ENCODE data around the gene TCF25. TPM values are rescaled to one million over a fixed set of nuclear protein-coding genes. Genes with fewer than 3 reads are reported as not detected.

Gene TCF25
- total RNA-seq, 1 experiment from 2014 or later: 345 TPM

- POLR2A ChIA-PET: no interaction called here
- no TSS peak for BruUV-seq (replicated peaks)
- intact Hi-C loops (cut with micrococcal nuclease): no loop called here
- Histone ChIP-seq H3K9ac (ENCODE audit: low read length) (no peak overlapping the region), H3K27ac (ENCODE audit: low read depth, low read length) (no peak overlapping the region), H3K4me1 (ENCODE audit: control insufficient read depth in 1 of 2, insufficient read depth in 2 of 2, low read length in 2 of 2) (peaks cover 4 to 11% of the 10 kb centered on the region in 2 experiments; a peak in 3 of 4 replicates), H3K9me3 (ENCODE audit: control insufficient read depth in 1 of 2, insufficient read depth in 1 of 2, low read depth in 1 of 2, low read length in 2 of 2) (no peaks in the 10 kb centered on the region), H3K9me2 (ENCODE audit: insufficient read depth) (no peaks in the 10 kb centered on the region), H2AFZ (ENCODE audit: low read depth, low read length, poor library complexity, severe bottlenecking) (no peak overlapping the region), H3K27me3 (ENCODE audit: insufficient read depth, low read length) (no peaks in the 10 kb centered on the region), H3K4me2 (ENCODE audit: low read length) (no peak overlapping the region), H3K79me2 (ENCODE audit: insufficient read depth, low read length) (peaks cover 48% of the 10 kb centered on the region), H4K20me1 (ENCODE audit: insufficient read depth) (no peaks in the 10 kb centered on the region), H3K4me3 (replicated peaks in 1 of 2; ENCODE audit: low read depth in 1 of 2, low read length in 2 of 2) (no peak overlapping the region), H3K36me3 (ENCODE audit: control insufficient read depth in 1 of 2, insufficient read depth in 2 of 2, low read length in 2 of 2) (peaks cover 14 to 30% of the 10 kb centered on the region in 2 experiments; a peak in 3 of 4 replicates)
- DNase-seq (ENCODE audit: low read depth, low spot score): no peak
- CTCF ChIA-PET: no interaction called here
- no peak for TF ChIP-seq SP1 (IDR thresholded peaks at IDR 0.05; ENCODE audit: low read depth)
- RAD21 ChIA-PET (ENCODE audit: low non-redundant PET in 1 of 2, low total read pairs in 2 of 2, uncharacterized antibody in 2 of 2, unreplicated experiment in 2 of 2): no interaction called here
- no peak for ATAC-seq
Measured at GRCh38 chr16:89953671-89954406, 80.4 kb downstream of the TCF25 start.

- Histone ChIP-seq H3K79me2 (ENCODE audit: insufficient read depth, low read length) (peaks cover 43% of the 10 kb centered on the region), H3K4me3 (replicated peaks in 1 of 2; ENCODE audit: low read depth in 1 of 2, low read length in 2 of 2) (no peak overlapping the region), H3K9me3 (ENCODE audit: control insufficient read depth in 1 of 2, insufficient read depth in 1 of 2, low read depth in 1 of 2, low read length in 2 of 2) (no peaks in the 10 kb centered on the region), H2AFZ (ENCODE audit: low read depth, low read length, poor library complexity, severe bottlenecking) (no peak overlapping the region), H3K9ac (ENCODE audit: low read length) (no peak overlapping the region), H4K20me1 (ENCODE audit: insufficient read depth) (no peaks in the 10 kb centered on the region), H3K9me2 (ENCODE audit: insufficient read depth) (no peaks in the 10 kb centered on the region), H3K27ac (ENCODE audit: low read depth, low read length) (no peak overlapping the region), H3K36me3 (ENCODE audit: control insufficient read depth in 1 of 2, insufficient read depth in 2 of 2, low read length in 2 of 2) (peaks cover 14 to 33% of the 10 kb centered on the region in 2 experiments; a peak in 3 of 4 replicates), H3K27me3 (ENCODE audit: insufficient read depth, low read length) (no peaks in the 10 kb centered on the region), H3K4me2 (ENCODE audit: low read length) (no peak overlapping the region), H3K4me1 (ENCODE audit: control insufficient read depth in 1 of 2, insufficient read depth in 2 of 2, low read length in 2 of 2) (peaks cover 3 to 7% of the 10 kb centered on the region in 2 experiments; a peak in 3 of 4 replicates)
- intact Hi-C loops (cut with micrococcal nuclease): no loop called here
- RAD21 ChIA-PET (ENCODE audit: low non-redundant PET in 1 of 2, low total read pairs in 2 of 2, uncharacterized antibody in 2 of 2, unreplicated experiment in 2 of 2): no interaction called here
- TF ChIP-seq ELF1 (IDR thresholded peaks at IDR 0.05; ENCODE audit: borderline replicate concordance, low read depth) (no peak), EZH2 (IDR thresholded peaks at IDR 0.05) (no peak), MAX (IDR thresholded peaks at IDR 0.05) (no peak), ATF3 (IDR thresholded peaks at IDR 0.05) (no peak), CBX3 (IDR thresholded peaks at IDR 0.05; ENCODE audit: low read depth) (no peak), EZH2phosphoT487 (IDR thresholded peaks at IDR 0.05; ENCODE audit: borderline replicate concordance) (no peak), SP1 (IDR thresholded peaks at IDR 0.05; ENCODE audit: low read depth) (no peak), RAD21 (IDR thresholded peaks at IDR 0.05; ENCODE audit: low read depth) (no peak), TCF7L2 (IDR thresholded peaks at IDR 0.05; ENCODE audit: borderline replicate concordance, extremely low read depth, insufficient read depth, insufficient read length) (no peak), CEBPB (IDR thresholded peaks at IDR 0.05; ENCODE audit: low read depth) (no peak), JUND (IDR thresholded peaks at IDR 0.05) (no peak), EGR1 (IDR thresholded peaks at IDR 0.05; ENCODE audit: low read depth) (no peak), ZBTB33 (IDR thresholded peaks at IDR 0.05; ENCODE audit: extremely low read depth, insufficient replicate concordance, low read length) (no peak), FOSL1 (IDR thresholded peaks at IDR 0.05; ENCODE audit: low read depth) (no peak)
- BruUV-seq (replicated peaks): no TSS peak
- CTCF ChIA-PET: no interaction called here
- ATAC-seq (no peak), DNase-seq (ENCODE audit: low read depth, low spot score) (no peak)
- POLR2A ChIA-PET: no interaction called here
Measured at GRCh38 chr16:89954462-89954861, 81.1 kb downstream of the TCF25 start.

All from HCT116 (cell line).